ENCODE measurements around the gene MAP4K5. TPM values are rescaled to one million over a fixed set of nuclear protein-coding genes. Genes with fewer than 3 reads are reported as not detected.

The MAP4K5 gene
- total RNA-seq, 1 experiment from 2014 or later, result 39.1 TPM

GRCh38 chr14:50575769-50576168 is 43.4 kb upstream of the MAP4K5 start:
- POLR2A ChIA-PET, result no interaction called here

More at GRCh38 chr14:50575769-50576168, 43.4 kb upstream of the MAP4K5 start:
- H2AFZ ChIP-seq (ENCODE audit: low read depth, low read length, poor library complexity, severe bottlenecking), result no peak overlapping the region
- H3K36me3 ChIP-seq (ENCODE audit: control insufficient read depth in 1 of 2, insufficient read depth in 2 of 2, low read length in 2 of 2), result no peaks in the 10 kb centered on the region
- no peak overlapping the region for H3K27ac ChIP-seq (ENCODE audit: low read depth, low read length)
- CTCF ChIA-PET, result no interaction called here
- no peaks in the 10 kb centered on the region for H3K79me2 ChIP-seq (ENCODE audit: insufficient read depth, low read length)
- H4K20me1 ChIP-seq (ENCODE audit: insufficient read depth), result no peaks in the 10 kb centered on the region
- peaks cover 0 to 8% of the 10 kb centered on the region in 2 experiments; a peak in 2 of 4 replicates for H3K4me1 ChIP-seq (ENCODE audit: control insufficient read depth in 1 of 2, insufficient read depth in 2 of 2, low read length in 2 of 2)
- ATAC-seq (no peak), DNase-seq (ENCODE audit: low read depth, low spot score) (no peak)
- H3K4me3 ChIP-seq (replicated peaks in 1 of 2; ENCODE audit: low read depth in 1 of 2, low read length in 2 of 2), result no peak overlapping the region
- no peak overlapping the region for H3K9ac ChIP-seq (ENCODE audit: low read length)
- RAD21 ChIA-PET (ENCODE audit: low non-redundant PET in 1 of 2, low total read pairs in 2 of 2, uncharacterized antibody in 2 of 2, unreplicated experiment in 2 of 2), result no interaction called here
- no peak overlapping the region for H3K4me2 ChIP-seq (ENCODE audit: low read length)
- intact Hi-C loops (cut with micrococcal nuclease), result no loop called here
- BruUV-seq (replicated peaks), result no TSS peak
- H3K9me3 ChIP-seq (ENCODE audit: control insufficient read depth in 1 of 2, insufficient read depth in 1 of 2, low read depth in 1 of 2, low read length in 2 of 2), result no peaks in the 10 kb centered on the region; a peak in 1 of 4 replicates
- peaks cover 5% of the 10 kb centered on the region; the same call in 1 of the 2 replicates for H3K9me2 ChIP-seq (ENCODE audit: insufficient read depth)
- TF ChIP-seq FOSL1 (IDR thresholded peaks at IDR 0.05; ENCODE audit: low read depth) (no peak), TCF7L2 (IDR thresholded peaks at IDR 0.05; ENCODE audit: borderline replicate concordance, extremely low read depth, insufficient read depth, insufficient read length) (no peak), ELF1 (IDR thresholded peaks at IDR 0.05; ENCODE audit: borderline replicate concordance, low read depth) (no peak), MAX (IDR thresholded peaks at IDR 0.05) (no peak), RAD21 (IDR thresholded peaks at IDR 0.05; ENCODE audit: low read depth) (no peak), ATF3 (IDR thresholded peaks at IDR 0.05) (no peak), ZFX (IDR thresholded peaks at IDR 0.05) (no peak), JUND (IDR thresholded peaks at IDR 0.05) (no peak), POLR2AphosphoS5 (IDR thresholded peaks at IDR 0.05; ENCODE audit: low read depth, low read length) (no peak), ZBTB33 (IDR thresholded peaks at IDR 0.05; ENCODE audit: extremely low read depth, insufficient replicate concordance, low read length) (no peak), CBX3 (IDR thresholded peaks at IDR 0.05; ENCODE audit: low read depth) (no peak), ZNF274 (IDR thresholded peaks at IDR 0.05; ENCODE audit: low read depth, low read length) (no peak), EZH2 (IDR thresholded peaks at IDR 0.05) (no peak), SIN3A (IDR thresholded peaks at IDR 0.05; ENCODE audit: low read depth) (no peak), YY1 (IDR thresholded peaks at IDR 0.05; ENCODE audit: extremely low read depth, insufficient replicate concordance, low read depth, low read length) (no peak), POLR2A (IDR thresholded peaks at IDR 0.05; ENCODE audit: borderline replicate concordance, extremely low read depth, insufficient read depth, insufficient read length) (no peak)
- no peaks in the 10 kb centered on the region for H3K27me3 ChIP-seq (ENCODE audit: insufficient read depth, low read length)
